Spleen (tissue), 11 donors: ENCODE data around the gene LRRC23. TPM values are rescaled to one million over a fixed set of nuclear protein-coding genes. Genes with fewer than 3 reads are reported as not detected.

Source experiments
- DNase-seq: peaks from one replicate; pipeline ENCODE4 v3.0.0-alpha.2; 2020
- H3K27ac ChIP-seq, 8 donors: fragments of 200-600 bp; sonication (generic) in 7 of 8; 1 replicate in 4 of 8; 2 replicates in 4 of 8; pipeline versions ENCODE4 v1.5.0 to v1.8.0; 2016 to 2021; ENCODE audit warnings: inconsistent platforms in 4 of 8, mild to moderate bottlenecking in 4 of 8, moderate library complexity in 1 of 8
- H3K27me3 ChIP-seq, 7 donors: fragments of 200-600 bp; sonication (generic) in 6 of 7; replicated peaks in 1 of 7; 1 replicate in 4 of 7; 2 replicates in 3 of 7; pipeline versions ENCODE4 v1.5.0 to v1.8.0; 2016 to 2021; ENCODE audit warnings: inconsistent platforms in 3 of 7, mild to moderate bottlenecking in 1 of 7
- H3K36me3 ChIP-seq, 6 donors: fragments of 200-600 bp; sonication (generic) in 5 of 6; 1 replicate in 4 of 6; 2 replicates in 2 of 6; pipeline versions ENCODE4 v1.5.0 to v1.8.0; 2016 to 2021; ENCODE audit warnings: inconsistent platforms in 2 of 6
- H3K4me1 ChIP-seq, 6 donors: fragments of 200-600 bp; sonication (generic) in 5 of 6; 1 replicate in 3 of 6; 2 replicates in 3 of 6; pipeline versions ENCODE4 v1.5.0 to v1.8.0; 2016 to 2021; ENCODE audit warnings: inconsistent platforms in 3 of 6
- H3K4me3 ChIP-seq, 8 donors: fragments of 200-600 bp; sonication (generic) in 7 of 8; 1 replicate in 4 of 8; 2 replicates in 4 of 8; pipeline versions ENCODE4 v1.5.0 to v1.8.0; 2016 to 2021; ENCODE audit warnings: inconsistent platforms in 4 of 8, mild to moderate bottlenecking in 4 of 8, moderate library complexity in 2 of 8
- H3K9me3 ChIP-seq, 8 donors: fragments of 200-600 bp; sonication (generic) in 7 of 8; 1 replicate in 4 of 8; 2 replicates in 4 of 8; pipeline versions ENCODE4 v1.5.0 to v1.8.0; 2016 to 2021; ENCODE audit warnings: inconsistent platforms in 4 of 8
- POLR2A ChIP-seq, 3 donors: fragments of 450-650 bp; IDR thresholded peaks; one replicate each; pipeline ENCODE4 v1.5.1; 2017; ENCODE audit warnings: antibody characterized with exemption in 3 of 3, mild to moderate bottlenecking in 1 of 3
- POLR2AphosphoS5 ChIP-seq, 3 donors: sonication (generic); formaldehyde crosslinking; IDR thresholded peaks; one replicate each; pipeline ENCODE4 v1.5.1; 2017; ENCODE audit warnings: antibody characterized with exemption in 3 of 3
- WGBS, 5 donors: extraction: QIAGEN DNeasy Blood & Tissue Kit in 3 of 5; methylation state at CpG; one replicate each; pipeline versions ENCODE4 v1.1.5 to v1.1.7; 2013 to 2018; 5-methylcytosine and 5-hydroxymethylcytosine counted together
- intact Hi-C: fragments of 100-400 bp; cut with DNase I; formaldehyde crosslinking; loops from one replicate; pipeline ENCODE4 v1.15.0; 2023; ENCODE audit warnings: low total_unique reads
- polyA plus RNA-seq, 3 donors: library from polyadenylated mRNA; stranded (reverse); fragments of 200-250 nt; gene quantifications; one replicate each; pipeline ENCODE4 v1.2.1, GENCODE V29; 2013
- total RNA-seq, 7 donors: library from RNA; depleted of rRNA in 3 of 7; stranded (reverse); fragments of >200 nt in 3 of 7; fragmentation: NEBNext Ultra II Directional in 4 of 7; extraction: Animal tissue kit (Norgen Biotek cat#: 25700) in 4 of 7; gene quantifications; one replicate each; pipeline versions ENCODE4 v1.1.0 to v1.2.1, GENCODE V29; 2016 to 2021
- TF ChIP-seq, protein P1 (sequence below), 11 experiments: fragments of 200-600 bp in 7 of 11; fragments of 450-650 bp in 4 of 11; sonication (generic) in 4 of 11; IDR thresholded peaks in 8 of 11; conservative IDR thresholded peaks in 3 of 11; 1 replicate in 7 of 11; 2 replicates in 4 of 11; pipeline versions ENCODE4 v1.4.0 to v1.8.0; 2016 to 2021; ENCODE audit warnings: antibody characterized with exemption in 11 of 11, inconsistent platforms in 4 of 11, mild to moderate bottlenecking in 1 of 11
- donor health status: healthy with polysubstance abuse.
- donor health status: DM: no; HTN: no; CAD: no; lungs with moderate emphysema.
- donor health status: DM: no; HTN: no; CAD: no.
- donor health status: Bipolar disorder and iron deficiency.
- donor health status: healthy.
- donor health status: DM: no; HTN: no; CAD: no.
- donor health status: DM: yes; HTN: yes; CAD: no.

Gene LRRC23
- total and polyA plus RNA-seq, 10 donors = 3.1 to 10.1 (median 6.4) TPM

DNA sequence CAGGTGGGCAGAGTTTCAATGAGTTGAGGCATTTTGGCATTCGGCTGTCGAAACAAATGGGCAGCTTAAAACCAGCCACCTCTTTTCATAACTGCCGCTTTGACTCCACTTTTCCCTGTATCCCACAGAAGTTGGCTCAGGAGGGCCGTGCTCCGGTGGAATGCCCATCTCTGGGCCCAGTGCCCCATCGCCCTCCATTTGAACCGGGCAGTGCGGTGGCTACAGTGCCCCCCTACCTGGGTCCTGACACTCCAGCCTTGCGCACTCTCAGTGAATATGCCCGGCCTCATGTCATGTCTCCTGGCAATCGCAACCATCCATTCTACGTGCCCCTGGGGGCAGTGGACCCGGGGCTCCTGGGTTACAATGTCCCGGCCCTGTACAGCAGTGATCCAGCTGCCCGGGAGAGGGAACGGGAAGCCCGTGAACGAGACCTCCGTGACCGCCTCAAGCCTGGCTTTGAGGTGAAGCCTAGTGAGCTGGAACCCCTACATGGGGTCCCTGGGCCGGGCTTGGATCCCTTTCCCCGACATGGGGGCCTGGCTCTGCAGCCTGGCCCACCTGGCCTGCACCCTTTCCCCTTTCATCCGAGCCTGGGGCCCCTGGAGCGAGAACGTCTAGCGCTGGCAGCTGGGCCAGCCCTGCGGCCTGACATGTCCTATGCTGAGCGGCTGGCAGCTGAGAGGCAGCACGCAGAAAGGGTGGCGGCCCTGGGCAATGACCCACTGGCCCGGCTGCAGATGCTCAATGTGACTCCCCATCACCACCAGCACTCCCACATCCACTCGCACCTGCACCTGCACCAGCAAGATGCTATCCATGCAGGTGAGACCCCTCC lies 34.0 kb downstream of the LRRC23 start:
- intact Hi-C loops = no loop called here
- 78 to 88% (median 80%) methylated on average over 29 to 32 of the region's 32 CpGs for WGBS, 5 donors
- H3K4me3 ChIP-seq = peak overlapping the region in 4 of 8 donors; percentile 60 to 90 (median 67)
- H3K36me3 ChIP-seq = peaks cover 0 to 56% (median 24%) of the 10 kb centered on the region in 6 donors
- no peaks in the 10 kb centered on the region for H3K27me3 ChIP-seq
- DNase-seq = peak; percentile 88
- TF ChIP-seq POLR2A (IDR thresholded peaks at IDR 0.05) (no peak), POLR2AphosphoS5 (IDR thresholded peaks at IDR 0.05) (peak; percentile 58 to 88 (median 61))
- TF ChIP-seq, protein P1, sequence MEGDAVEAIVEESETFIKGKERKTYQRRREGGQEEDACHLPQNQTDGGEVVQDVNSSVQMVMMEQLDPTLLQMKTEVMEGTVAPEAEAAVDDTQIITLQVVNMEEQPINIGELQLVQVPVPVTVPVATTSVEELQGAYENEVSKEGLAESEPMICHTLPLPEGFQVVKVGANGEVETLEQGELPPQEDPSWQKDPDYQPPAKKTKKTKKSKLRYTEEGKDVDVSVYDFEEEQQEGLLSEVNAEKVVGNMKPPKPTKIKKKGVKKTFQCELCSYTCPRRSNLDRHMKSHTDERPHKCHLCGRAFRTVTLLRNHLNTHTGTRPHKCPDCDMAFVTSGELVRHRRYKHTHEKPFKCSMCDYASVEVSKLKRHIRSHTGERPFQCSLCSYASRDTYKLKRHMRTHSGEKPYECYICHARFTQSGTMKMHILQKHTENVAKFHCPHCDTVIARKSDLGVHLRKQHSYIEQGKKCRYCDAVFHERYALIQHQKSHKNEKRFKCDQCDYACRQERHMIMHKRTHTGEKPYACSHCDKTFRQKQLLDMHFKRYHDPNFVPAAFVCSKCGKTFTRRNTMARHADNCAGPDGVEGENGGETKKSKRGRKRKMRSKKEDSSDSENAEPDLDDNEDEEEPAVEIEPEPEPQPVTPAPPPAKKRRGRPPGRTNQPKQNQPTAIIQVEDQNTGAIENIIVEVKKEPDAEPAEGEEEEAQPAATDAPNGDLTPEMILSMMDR (IDR thresholded peaks at IDR 0.05 in 8 of 11, conservative IDR thresholded peaks at IDR 0.05 in 3 of 11) = peak in 5 of 11 experiments; percentile 14 to 57 (median 41)
- peak overlapping the region; percentile 14 to 98 (median 95) for H3K27ac ChIP-seq
- H3K4me1 ChIP-seq = peaks cover 23 to 78% (median 61%) of the 10 kb centered on the region in 6 donors
- H3K9me3 ChIP-seq = no peaks in the 10 kb centered on the region

DNA sequence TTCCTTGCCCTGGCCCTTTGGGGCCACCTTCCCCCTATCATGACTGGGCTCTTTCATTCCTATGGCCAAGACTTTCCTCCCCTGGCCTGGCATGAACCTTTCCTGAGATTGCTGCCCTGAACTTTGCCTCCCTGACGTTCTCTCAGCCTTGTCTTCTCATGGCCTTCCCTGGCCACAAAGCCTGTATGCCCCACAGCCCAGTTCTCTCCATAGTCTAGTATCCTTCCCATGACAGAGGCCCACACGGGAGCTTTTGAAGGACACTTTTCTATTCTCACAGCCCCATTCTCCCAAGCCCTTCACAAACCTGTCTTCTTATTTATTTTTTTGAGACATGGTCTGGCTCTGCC lies 34.5 kb downstream of the LRRC23 start:
- H3K27ac ChIP-seq = peak overlapping the region in 5 of 8 donors; percentile 92 to 98 (median 96)
- 64 to 84% (median 71%) methylated on average over 2 of the region's 2 CpGs for WGBS, 5 donors
- H3K36me3 ChIP-seq = peaks cover 0 to 50% (median 19%) of the 10 kb centered on the region in 6 donors
- intact Hi-C loops = no loop called here
- H3K4me1 ChIP-seq = peaks cover 17 to 78% (median 61%) of the 10 kb centered on the region in 6 donors
- H3K4me3 ChIP-seq = no peak overlapping the region
- DNase-seq = no peak
- TF ChIP-seq, protein P1 (IDR thresholded peaks at IDR 0.05 in 8 of 11, conservative IDR thresholded peaks at IDR 0.05 in 3 of 11) = no peak
- TF ChIP-seq POLR2AphosphoS5 (IDR thresholded peaks at IDR 0.05) = peak in 1 of 3 donors; percentile 3
- no peaks in the 10 kb centered on the region for H3K9me3 ChIP-seq
- no peaks in the 10 kb centered on the region for H3K27me3 ChIP-seq

DNA sequence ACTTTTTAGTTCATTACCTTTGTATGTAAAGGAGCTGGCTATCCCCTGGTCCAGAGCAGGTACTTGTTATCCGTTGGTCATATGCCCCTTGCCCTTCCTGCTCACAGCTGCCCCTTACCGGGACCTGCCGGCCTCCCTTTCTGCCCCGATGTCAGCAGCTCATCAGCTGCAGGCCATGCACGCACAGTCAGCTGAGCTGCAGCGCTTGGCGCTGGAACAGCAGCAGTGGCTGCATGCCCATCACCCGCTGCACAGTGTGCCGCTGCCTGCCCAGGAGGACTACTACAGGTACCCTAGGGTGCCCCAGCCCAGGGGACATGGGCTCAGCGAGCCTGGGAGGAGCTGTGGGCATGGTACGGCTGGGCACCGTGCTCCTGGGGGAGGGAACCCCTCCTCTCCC lies 36.6 kb downstream of the LRRC23 start:
- peak; percentile 79 for DNase-seq
- Histone ChIP-seq H3K27ac (peak overlapping the region in 2 of 8 donors; percentile 7 to 17), H3K9me3 (no peaks in the 10 kb centered on the region), H3K4me1 (peaks cover 31 to 78% (median 66%) of the 10 kb centered on the region in 6 donors), H3K36me3 (peaks cover 0 to 36% (median 4%) of the 10 kb centered on the region in 6 donors), H3K4me3 (no peak overlapping the region), H3K27me3 (no peaks in the 10 kb centered on the region)
- TF ChIP-seq POLR2AphosphoS5 (IDR thresholded peaks at IDR 0.05) = peak; percentile 39 to 78 (median 46)
- TF ChIP-seq, protein P1 (IDR thresholded peaks at IDR 0.05 in 8 of 11, conservative IDR thresholded peaks at IDR 0.05 in 3 of 11) = no peak
- no peak for TF ChIP-seq POLR2A (IDR thresholded peaks at IDR 0.05)
- 87 to 96% (median 92%) methylated on average over 11 to 12 of the region's 12 CpGs for WGBS, 5 donors
- intact Hi-C loops = loop anchor here (10.0 kb wide), 1 partner anchor 174 kb away; no protein-coding TSS in a partner anchor

DNA sequence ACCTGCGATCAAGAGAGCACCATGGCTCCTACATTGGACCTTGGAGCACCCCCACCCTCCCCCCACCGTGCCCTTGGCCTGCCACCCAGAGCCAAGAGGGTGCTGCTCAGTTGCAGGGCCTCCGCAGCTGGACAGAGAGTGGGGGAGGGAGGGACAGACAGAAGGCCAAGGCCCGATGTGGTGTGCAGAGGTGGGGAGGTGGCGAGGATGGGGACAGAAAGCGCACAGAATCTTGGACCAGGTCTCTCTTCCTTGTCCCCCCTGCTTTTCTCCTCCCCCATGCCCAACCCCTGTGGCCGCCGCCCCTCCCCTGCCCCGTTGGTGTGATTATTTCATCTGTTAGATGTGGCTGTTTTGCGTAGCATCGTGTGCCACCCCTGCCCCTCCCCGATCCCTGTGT lies 37.2 kb downstream of the LRRC23 start:
- 81 to 92% (median 87%) methylated on average over 12 of the region's 12 CpGs for WGBS, 5 donors
- Histone ChIP-seq H3K36me3 (peaks cover 0 to 31% (median 4%) of the 10 kb centered on the region in 6 donors), H3K4me1 (peaks cover 35 to 78% (median 66%) of the 10 kb centered on the region in 6 donors), H3K9me3 (no peaks in the 10 kb centered on the region), H3K4me3 (no peak overlapping the region), H3K27ac (peak overlapping the region in 1 of 8 donors; percentile 7), H3K27me3 (no peaks in the 10 kb centered on the region)
- DNase-seq = peak; percentile 79
- intact Hi-C loops = loop anchor here (10.0 kb wide), 1 partner anchor 173 kb away; no protein-coding TSS in a partner anchor
- TF ChIP-seq POLR2A (IDR thresholded peaks at IDR 0.05) (no peak), POLR2AphosphoS5 (IDR thresholded peaks at IDR 0.05) (peak; percentile 8 to 67 (median 50))
- TF ChIP-seq, protein P1 (IDR thresholded peaks at IDR 0.05 in 8 of 11, conservative IDR thresholded peaks at IDR 0.05 in 3 of 11) = no peak
